ENCODE data around the gene VRK2.
A peak's percentile ranks its signal among the peaks of the same experiment; 100 is the strongest.
"Not testable (repeated sequence)": the region's sequence is repeated elsewhere in the genome, so short reads cannot be mapped to it uniquely, and the experiment has no call there.

Gene VRK2

GRCh38 chr2:58056192-58056916 is 9.7 kb downstream of the VRK2 start:
- DNase-seq (ENCODE audit: insufficient read length) (no peak), FAIRE-seq (peak; percentile 44)
- 0 out of 2 replicates have a peak, but pooled peaks have one; percentile 44 for TF ChIP-seq POLR2AphosphoS5 (IDR thresholded peaks at IDR 0.05; ENCODE audit: low read depth, low read length)
- no peak for TF ChIP-seq POLR2A (IDR thresholded peaks at IDR 0.05; ENCODE audit: low read depth, low read length)

- FAIRE-seq (no peak), DNase-seq (ENCODE audit: insufficient read length) (no peak)
- TF ChIP-seq TAF1 (IDR thresholded peaks at IDR 0.05; ENCODE audit: borderline replicate concordance, low read depth, low read length) (no peak), POLR2A (IDR thresholded peaks at IDR 0.05; ENCODE audit: low read depth, low read length) (no peak)
These were observed 11.3 kb downstream of the VRK2 start for GRCh38 chr2:58057707-58058530.

GRCh38 chr2:58063641-58064040 is 17.0 kb downstream of the VRK2 start:
- TF ChIP-seq TAF1 (IDR thresholded peaks at IDR 0.05; ENCODE audit: borderline replicate concordance, low read depth, low read length) (no peak), POLR2AphosphoS5 (IDR thresholded peaks at IDR 0.05; ENCODE audit: low read depth, low read length) (no peak), POLR2A (IDR thresholded peaks at IDR 0.05; ENCODE audit: low read depth, low read length) (no peak)
- DNase-seq (ENCODE audit: insufficient read length) = no peak
- peak; percentile 36 for FAIRE-seq

- no peak for TF ChIP-seq POLR2A (IDR thresholded peaks at IDR 0.05; ENCODE audit: low read depth, low read length)
- TF ChIP-seq TAF1 (IDR thresholded peaks at IDR 0.05; ENCODE audit: borderline replicate concordance, low read depth, low read length) = no peak
- TF ChIP-seq POLR2AphosphoS5 (IDR thresholded peaks at IDR 0.05; ENCODE audit: low read depth, low read length) = no peak
- no peak for DNase-seq (ENCODE audit: insufficient read length)
- peak; percentile 30 for FAIRE-seq
These were observed 17.5 kb downstream of the VRK2 start for GRCh38 chr2:58064086-58064485.

- TF ChIP-seq TAF1 (IDR thresholded peaks at IDR 0.05; ENCODE audit: borderline replicate concordance, low read depth, low read length) (no peak), POLR2A (IDR thresholded peaks at IDR 0.05; ENCODE audit: low read depth, low read length) (no peak), POLR2AphosphoS5 (IDR thresholded peaks at IDR 0.05; ENCODE audit: low read depth, low read length) (no peak)
- DNase-seq (ENCODE audit: insufficient read length) (no peak), FAIRE-seq (no peak)
These were observed 18.6 kb downstream of the VRK2 start for GRCh38 chr2:58065248-58065647.

GRCh38 chr2:58067001-58067400 is 20.4 kb downstream of the VRK2 start:
- DNase-seq (ENCODE audit: insufficient read length) (no peak), FAIRE-seq (no peak)
- no peak for TF ChIP-seq TAF1 (IDR thresholded peaks at IDR 0.05; ENCODE audit: borderline replicate concordance, low read depth, low read length)
- TF ChIP-seq POLR2AphosphoS5 (IDR thresholded peaks at IDR 0.05; ENCODE audit: low read depth, low read length) = no peak
- no peak for TF ChIP-seq POLR2A (IDR thresholded peaks at IDR 0.05; ENCODE audit: low read depth, low read length)

DNA sequence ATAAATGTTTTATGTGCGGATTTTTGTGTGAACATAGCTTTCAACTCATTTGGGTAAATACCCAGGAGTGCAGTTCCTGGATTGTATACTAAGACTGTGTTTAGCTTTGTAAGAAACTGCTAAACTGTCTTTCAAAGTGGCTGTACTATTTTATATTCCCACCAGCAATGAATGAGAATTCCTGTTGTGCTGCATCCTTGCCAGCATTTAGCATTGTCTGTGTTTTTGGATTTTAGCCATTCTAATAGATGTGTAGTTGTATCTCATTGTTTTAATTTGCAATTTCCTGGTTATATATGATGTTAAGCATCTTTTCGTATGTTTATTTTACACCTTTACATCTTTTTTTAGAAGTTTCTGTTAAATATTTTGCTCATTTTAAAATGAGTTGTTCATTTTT is 24.2 kb downstream of the VRK2 start:
- TF ChIP-seq TAF1 (IDR thresholded peaks at IDR 0.05; ENCODE audit: borderline replicate concordance, low read depth, low read length) (no peak), POLR2AphosphoS5 (IDR thresholded peaks at IDR 0.05; ENCODE audit: low read depth, low read length) (no peak), POLR2A (IDR thresholded peaks at IDR 0.05; ENCODE audit: low read depth, low read length) (no peak)
- DNase-seq (ENCODE audit: insufficient read length) (no peak), FAIRE-seq (no peak)

GRCh38 chr2:58072102-58072501 is 25.5 kb downstream of the VRK2 start:
- TF ChIP-seq TAF1 (IDR thresholded peaks at IDR 0.05; ENCODE audit: borderline replicate concordance, low read depth, low read length) = no peak
- no peak for TF ChIP-seq POLR2A (IDR thresholded peaks at IDR 0.05; ENCODE audit: low read depth, low read length)
- TF ChIP-seq POLR2AphosphoS5 (IDR thresholded peaks at IDR 0.05; ENCODE audit: low read depth, low read length) = no peak
- DNase-seq (ENCODE audit: insufficient read length) (no peak), FAIRE-seq (no peak)

GRCh38 chr2:58073008-58073407 is 26.4 kb downstream of the VRK2 start:
- no peak for DNase-seq (ENCODE audit: insufficient read length)
- TF ChIP-seq POLR2A (IDR thresholded peaks at IDR 0.05; ENCODE audit: low read depth, low read length) (no peak), TAF1 (IDR thresholded peaks at IDR 0.05; ENCODE audit: borderline replicate concordance, low read depth, low read length) (no peak), POLR2AphosphoS5 (IDR thresholded peaks at IDR 0.05; ENCODE audit: low read depth, low read length) (no peak)
- no peak for FAIRE-seq

- DNase-seq (ENCODE audit: insufficient read length) (no peak), FAIRE-seq (no peak)
- TF ChIP-seq POLR2AphosphoS5 (IDR thresholded peaks at IDR 0.05; ENCODE audit: low read depth, low read length) = no peak
- no peak for TF ChIP-seq POLR2A (IDR thresholded peaks at IDR 0.05; ENCODE audit: low read depth, low read length)
- TF ChIP-seq TAF1 (IDR thresholded peaks at IDR 0.05; ENCODE audit: borderline replicate concordance, low read depth, low read length) = no peak
These were observed 27.1 kb downstream of the VRK2 start for GRCh38 chr2:58073751-58074150.

GRCh38 chr2:58081000-58081399 is 34.4 kb downstream of the VRK2 start:
- DNase-seq (ENCODE audit: insufficient read length) (no peak), FAIRE-seq (peak; percentile 38)
- TF ChIP-seq TAF1 (IDR thresholded peaks at IDR 0.05; ENCODE audit: borderline replicate concordance, low read depth, low read length) (no peak), POLR2AphosphoS5 (IDR thresholded peaks at IDR 0.05; ENCODE audit: low read depth, low read length) (no peak)

GRCh38 chr2:58089081-58089480 is 42.5 kb downstream of the VRK2 start:
- TF ChIP-seq POLR2AphosphoS5 (IDR thresholded peaks at IDR 0.05; ENCODE audit: low read depth, low read length) = no peak
- no peak for TF ChIP-seq POLR2A (IDR thresholded peaks at IDR 0.05; ENCODE audit: low read depth, low read length)
- TF ChIP-seq TAF1 (IDR thresholded peaks at IDR 0.05; ENCODE audit: borderline replicate concordance, low read depth, low read length) = no peak
- DNase-seq (ENCODE audit: insufficient read length) = no peak
- no peak for FAIRE-seq

- not testable (repeated sequence) for DNase-seq (ENCODE audit: insufficient read length); FAIRE-seq
These were observed 46.2 kb downstream of the VRK2 start for GRCh38 chr2:58092772-58093171.

All from GM12892 (cell line).